Mammary epithelial cell (primary cell): ENCODE measurements around the gene MBNL2.

Source experiments
- CTCF ChIP-seq, 2 donors: IDR thresholded peaks in 1 of 2; conservative IDR thresholded peaks in 1 of 2; 2 replicates each; pipeline ENCODE4 v1.5.1; 2011 to 2012; ENCODE audit warnings: inconsistent platforms in 2 of 2, low read length in 2 of 2, mild to moderate bottlenecking in 2 of 2, control low read depth in 1 of 2, low read depth in 1 of 2; ENCODE audit not compliant: insufficient read depth in 1 of 2; ENCODE audit errors: extremely low read depth in 1 of 2
- EZH2 ChIP-seq: IDR thresholded peaks from 2 replicates; pipeline ENCODE4 v1.6.1; 2012; ENCODE audit warnings: low read length, inconsistent platforms, borderline replicate concordance

GRCh38 chr13:97257800-97258799 is 36.0 kb downstream of the MBNL2 start:
- no peak for TF ChIP-seq CTCF (conservative IDR thresholded peaks at IDR 0.05 in 1 of 2, IDR thresholded peaks at IDR 0.05 in 1 of 2; ENCODE audit: extremely low read depth in 1 of 2, insufficient read depth in 1 of 2, low read depth in 1 of 2, low read length in 2 of 2)
- TF ChIP-seq EZH2 = no peak
